Esophagus muscularis mucosa (tissue), 4 donors: ENCODE data around the gene COQ10B. TPM values are rescaled to one million over a fixed set of nuclear protein-coding genes. Genes with fewer than 3 reads are reported as not detected.

Experiments
- DNase-seq: peaks from one replicate; pipeline ENCODE4 v3.0.0-alpha.2; 2017; ENCODE audit errors: extremely low spot score
- H3K27ac ChIP-seq, 4 donors: fragments of 200-600 bp; sonication (generic); replicated peaks in 1 of 4; 1 replicate in 3 of 4; 2 replicates in 1 of 4; pipeline ENCODE4 v1.5.1; 2016 to 2019; ENCODE audit warnings: mild to moderate bottlenecking in 1 of 4
- H3K27me3 ChIP-seq, 4 donors: fragments of 200-600 bp; sonication (generic); one replicate each; pipeline versions ENCODE4 v1.5.1 to v1.6.0; 2016 to 2019
- H3K36me3 ChIP-seq, 4 donors: fragments of 200-600 bp; sonication (generic); one replicate each; pipeline ENCODE4 v1.5.1; 2016 to 2019
- H3K4me1 ChIP-seq, 4 donors: fragments of 200-600 bp; sonication (generic); one replicate each; pipeline ENCODE4 v1.5.1; 2016 to 2019
- H3K4me3 ChIP-seq, 4 donors: fragments of 200-600 bp; sonication (generic); 1 replicate in 2 of 4; 2 replicates in 2 of 4; pipeline ENCODE4 v1.5.1; 2016 to 2019; ENCODE audit warnings: mild to moderate bottlenecking in 4 of 4, moderate library complexity in 1 of 4
- H3K9me3 ChIP-seq, 4 donors: fragments of 200-600 bp; sonication (generic); 1 replicate in 3 of 4; 2 replicates in 1 of 4; pipeline ENCODE4 v1.5.1; 2016 to 2019
- EP300 ChIP-seq: sonication (generic); formaldehyde crosslinking; IDR thresholded peaks from one replicate; pipeline ENCODE4 v1.6.1; 2017; ENCODE audit warnings: antibody characterized with exemption
- POLR2A ChIP-seq: fragments of 450-650 bp; IDR thresholded peaks from one replicate; pipeline ENCODE4 v1.6.1; 2017; ENCODE audit warnings: antibody characterized with exemption, moderate library complexity, mild to moderate bottlenecking, low read depth
- POLR2AphosphoS5 ChIP-seq, 2 donors: sonication (generic); formaldehyde crosslinking; IDR thresholded peaks; one replicate each; pipeline ENCODE4 v1.6.1; 2017; ENCODE audit warnings: antibody characterized with exemption in 2 of 2
- WGBS: methylation state at CpG from one replicate; pipeline ENCODE4 v1.1.5; 2018; 5-methylcytosine and 5-hydroxymethylcytosine counted together
- intact Hi-C: fragments of 100-400 bp; cut with DNase I; formaldehyde crosslinking; loops from one replicate; pipeline ENCODE4 v1.15.1; 2023
- total RNA-seq, 4 donors: library from RNA; depleted of rRNA; stranded (reverse); fragments of >200 nt; gene quantifications; one replicate each; pipeline versions ENCODE4 v1.1.0 to v1.2.1, GENCODE V29; 2016
- TF ChIP-seq, protein P1 (sequence below), 3 experiments: fragments of 200-600 bp in 2 of 3; fragments of 450-650 bp in 1 of 3; sonication (generic) in 2 of 3; IDR thresholded peaks; one replicate each; pipeline ENCODE4 v1.5.1; 2017 to 2019; ENCODE audit warnings: antibody characterized with exemption in 3 of 3, mild to moderate bottlenecking in 2 of 3, moderate library complexity in 1 of 3

COQ10B gene
- total RNA-seq, 4 donors from 2014 or later = 27.0 to 58.8 (median 43.8) TPM

DNA sequence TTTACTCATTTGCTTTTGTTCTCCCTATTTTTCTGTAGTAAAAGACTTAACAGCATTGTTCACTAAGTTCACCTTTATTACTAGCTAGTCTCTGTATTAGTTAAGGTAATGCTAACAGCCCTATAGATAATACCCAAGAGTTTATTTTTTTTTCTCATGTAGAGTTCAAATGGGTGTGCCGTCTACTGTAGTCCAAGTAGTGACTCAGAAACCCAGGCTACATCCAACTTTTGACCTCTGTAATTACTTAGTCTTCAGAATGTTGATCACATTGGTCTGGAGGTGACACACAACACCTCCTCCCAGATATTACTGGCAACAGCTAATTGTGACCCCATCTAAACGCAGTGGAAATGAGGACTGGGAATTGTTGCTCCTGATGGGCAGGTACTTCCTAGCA is 7.7 kb downstream of the COQ10B start:
- Histone ChIP-seq H3K27ac (peak overlapping the region in 2 of 4 donors; percentile 8 to 38), H3K36me3 (peaks cover 22 to 54% (median 45%) of the 10 kb centered on the region in 4 donors), H3K27me3 (no peaks in the 10 kb centered on the region), H3K4me3 (no peak overlapping the region), H3K9me3 (no peaks in the 10 kb centered on the region), H3K4me1 (peaks cover 14 to 52% (median 38%) of the 10 kb centered on the region in 4 donors)
- WGBS = 62% methylated on average over 2 of the region's 2 CpGs
- no peak for DNase-seq
- TF ChIP-seq POLR2AphosphoS5 (IDR thresholded peaks at IDR 0.05) = peak in 1 of 2 donors; percentile 20
- TF ChIP-seq, protein P1, sequence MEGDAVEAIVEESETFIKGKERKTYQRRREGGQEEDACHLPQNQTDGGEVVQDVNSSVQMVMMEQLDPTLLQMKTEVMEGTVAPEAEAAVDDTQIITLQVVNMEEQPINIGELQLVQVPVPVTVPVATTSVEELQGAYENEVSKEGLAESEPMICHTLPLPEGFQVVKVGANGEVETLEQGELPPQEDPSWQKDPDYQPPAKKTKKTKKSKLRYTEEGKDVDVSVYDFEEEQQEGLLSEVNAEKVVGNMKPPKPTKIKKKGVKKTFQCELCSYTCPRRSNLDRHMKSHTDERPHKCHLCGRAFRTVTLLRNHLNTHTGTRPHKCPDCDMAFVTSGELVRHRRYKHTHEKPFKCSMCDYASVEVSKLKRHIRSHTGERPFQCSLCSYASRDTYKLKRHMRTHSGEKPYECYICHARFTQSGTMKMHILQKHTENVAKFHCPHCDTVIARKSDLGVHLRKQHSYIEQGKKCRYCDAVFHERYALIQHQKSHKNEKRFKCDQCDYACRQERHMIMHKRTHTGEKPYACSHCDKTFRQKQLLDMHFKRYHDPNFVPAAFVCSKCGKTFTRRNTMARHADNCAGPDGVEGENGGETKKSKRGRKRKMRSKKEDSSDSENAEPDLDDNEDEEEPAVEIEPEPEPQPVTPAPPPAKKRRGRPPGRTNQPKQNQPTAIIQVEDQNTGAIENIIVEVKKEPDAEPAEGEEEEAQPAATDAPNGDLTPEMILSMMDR (IDR thresholded peaks at IDR 0.05) = no peak
- intact Hi-C loops = no loop called here

GRCh38 chr2:197464175-197464574 is 10.8 kb downstream of the COQ10B start:
- no peaks in the 10 kb centered on the region for H3K27me3 ChIP-seq
- TF ChIP-seq POLR2A = no peak
- TF ChIP-seq, protein P1 (IDR thresholded peaks at IDR 0.05) = no peak
- TF ChIP-seq EP300 = no peak
- H3K27ac ChIP-seq = no peak overlapping the region
- WGBS = 71% methylated on average over 1 of the region's 1 CpG
- H3K36me3 ChIP-seq = peaks cover 37 to 85% (median 72%) of the 10 kb centered on the region in 4 donors
- H3K4me1 ChIP-seq = peaks cover 12 to 28% (median 16%) of the 10 kb centered on the region in 4 donors
- DNase-seq = no peak
- no peaks in the 10 kb centered on the region for H3K9me3 ChIP-seq
- no peak overlapping the region for H3K4me3 ChIP-seq
- intact Hi-C loops = no loop called here

- Histone ChIP-seq H3K4me3 (no peak overlapping the region), H3K27me3 (no peaks in the 10 kb centered on the region), H3K36me3 (peaks cover 55 to 98% (median 88%) of the 10 kb centered on the region in 4 donors), H3K4me1 (no peaks in the 10 kb centered on the region), H3K27ac (no peak overlapping the region), H3K9me3 (no peaks in the 10 kb centered on the region)
- no peak for TF ChIP-seq EP300
- TF ChIP-seq, protein P1 (IDR thresholded peaks at IDR 0.05) = no peak
- TF ChIP-seq POLR2A = no peak
- no peak for TF ChIP-seq POLR2AphosphoS5 (IDR thresholded peaks at IDR 0.05)
- intact Hi-C loops = no loop called here
- WGBS = 97% methylated on average over 5 of the region's 5 CpGs
- no peak for DNase-seq
Observed at GRCh38 chr2:197472166-197472565, 18.8 kb downstream of the COQ10B start.

DNA sequence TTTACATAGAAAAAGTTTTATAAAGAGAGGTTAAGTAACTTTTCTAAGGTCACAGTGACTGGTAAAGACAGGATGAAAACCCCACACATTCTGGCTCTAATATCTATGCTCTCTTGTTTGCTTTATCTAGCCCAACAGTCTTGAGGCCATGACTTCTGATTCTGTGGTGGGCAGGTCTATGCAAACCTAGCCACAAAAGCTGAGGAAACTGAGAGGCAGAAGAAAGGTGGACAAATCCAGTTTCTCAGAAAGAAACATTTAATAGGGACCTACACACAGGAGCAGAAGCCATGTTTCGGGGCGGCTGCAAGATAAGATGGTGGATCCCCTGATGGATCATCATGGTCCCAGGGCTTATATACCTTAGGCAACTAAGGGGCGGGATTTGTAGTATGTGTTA is 24.4 kb downstream of the COQ10B start:
- WGBS = 91% methylated on average over 3 of the region's 3 CpGs
- Histone ChIP-seq H3K4me1 (no peaks in the 10 kb centered on the region), H3K36me3 (peaks cover 30 to 82% (median 65%) of the 10 kb centered on the region in 4 donors), H3K4me3 (no peak overlapping the region), H3K27me3 (no peaks in the 10 kb centered on the region), H3K27ac (no peak overlapping the region), H3K9me3 (peaks cover 0 to 3% (median 0%) of the 10 kb centered on the region in 4 donors)
- TF ChIP-seq EP300 (no peak), POLR2AphosphoS5 (IDR thresholded peaks at IDR 0.05) (no peak), POLR2A (no peak)
- TF ChIP-seq, protein P1 (IDR thresholded peaks at IDR 0.05) = no peak
- no peak for DNase-seq
- intact Hi-C loops = no loop called here
